Hepatocyte (in vitro differentiated cells): ENCODE results near the gene NUP153. TPM values are rescaled to one million over a fixed set of nuclear protein-coding genes. Genes with fewer than 3 reads are reported as not detected.

Experiments
- DNase-seq: peaks from one replicate; pipeline ENCODE4 v3.0.0-alpha.2; 2016; ENCODE audit warnings: low spot score
- H2AFZ ChIP-seq: fragments of 200-600 bp; sonication (generic); 2 replicates; pipeline ENCODE4 v1.6.0; 2016; ENCODE audit warnings: antibody characterized with exemption, mild to moderate bottlenecking
- H3K27ac ChIP-seq: fragments of 200-600 bp; sonication (generic); 2 replicates; pipeline ENCODE4 v1.5.1; 2016; ENCODE audit warnings: mild to moderate bottlenecking
- H3K27me3 ChIP-seq: fragments of 200-600 bp; sonication (generic); 2 replicates; pipeline ENCODE4 v1.6.1; 2016
- H3K36me3 ChIP-seq: fragments of 200-600 bp; sonication (generic); replicated peaks from 2 replicates; pipeline ENCODE4 v1.5.1; 2016; ENCODE audit warnings: low read depth; ENCODE audit not compliant: insufficient read depth
- H3K4me1 ChIP-seq: fragments of 200-600 bp; sonication (generic); 2 replicates; pipeline ENCODE4 v1.5.1; 2016; ENCODE audit warnings: mild to moderate bottlenecking, moderate library complexity; ENCODE audit not compliant: insufficient read depth
- H3K4me2 ChIP-seq: fragments of 200-600 bp; sonication (generic); 2 replicates; pipeline ENCODE4 v1.6.0; 2016
- H3K4me3 ChIP-seq: fragments of 200-600 bp; sonication (generic); 2 replicates; pipeline ENCODE4 v1.5.1; 2016; ENCODE audit warnings: mild to moderate bottlenecking
- H3K79me2 ChIP-seq: fragments of 200-600 bp; sonication (generic); 2 replicates; pipeline ENCODE4 v1.6.0; 2017; ENCODE audit warnings: mild to moderate bottlenecking
- H3K9me2 ChIP-seq: fragments of 200-600 bp; sonication (generic); replicated peaks from 2 replicates; pipeline ENCODE4 v1.6.0; 2017; ENCODE audit warnings: mild to moderate bottlenecking; ENCODE audit not compliant: insufficient read depth
- H3K9me3 ChIP-seq: fragments of 200-600 bp; sonication (generic); 2 replicates; pipeline ENCODE4 v1.5.1; 2016; ENCODE audit warnings: low read depth, mild to moderate bottlenecking
- H4K20me1 ChIP-seq: fragments of 200-600 bp; sonication (generic); 2 replicates; pipeline ENCODE4 v1.6.0; 2016; ENCODE audit warnings: mild to moderate bottlenecking; ENCODE audit not compliant: insufficient read depth, poor library complexity, severe bottlenecking
- CTCF ChIP-seq: fragments of 200-600 bp; sonication (generic); IDR thresholded peaks from 2 replicates; pipeline ENCODE4 v1.5.1; 2016; ENCODE audit warnings: antibody characterized with exemption, mild to moderate bottlenecking; ENCODE audit not compliant: poor library complexity
- EZH2 ChIP-seq: fragments of 200-600 bp; sonication (generic); IDR thresholded peaks from 2 replicates; pipeline ENCODE4 v1.6.1; 2016; ENCODE audit warnings: antibody characterized with exemption, mild to moderate bottlenecking, borderline replicate concordance
- EZH2phosphoT487 ChIP-seq: fragments of 200-600 bp; sonication (generic); IDR thresholded peaks from one replicate; pipeline ENCODE4 v1.6.1; 2018; ENCODE audit warnings: antibody characterized with exemption, mild to moderate bottlenecking, low read depth, moderate library complexity; ENCODE audit not compliant: unreplicated experiment, severe bottlenecking
- WGBS: methylation state at CpG from one replicate; pipeline ENCODE4 v1.1.6; 2016; ENCODE audit warnings: low lambda C conversion rate; ENCODE audit errors: missing lambda C conversion rate; 5-methylcytosine and 5-hydroxymethylcytosine counted together
- polyA plus RNA-seq: library from polyadenylated mRNA; unstranded; fragments of >200 nt; fragmentation: Nextera tagmentation; extraction: Ambion mirVana; gene quantifications from 2 replicates; pipeline ENCODE4 v1.2.1, GENCODE V29; 2016
- total RNA-seq: library from RNA; depleted of rRNA; stranded (reverse); fragments of >200 nt; gene quantifications from 2 replicates; pipeline ENCODE4 v1.2.3, GENCODE V29; 2014

The NUP153 gene
- total and polyA plus RNA-seq, 2 experiments from 2014 or later = 7.9 to 31.1 TPM

GRCh38 chr6:17672064-17672718, 34.5 kb downstream of the NUP153 start:
- WGBS = 92% methylated on average over 7 of the region's 7 CpGs
- DNase-seq = no peak
- Histone ChIP-seq H3K4me3 (no peak overlapping the region), H3K4me2 (no peak overlapping the region), H3K9me2 (no peaks in the 10 kb centered on the region), H3K36me3 (no peaks in the 10 kb centered on the region), H3K79me2 (peaks cover 54% of the 10 kb centered on the region), H2AFZ (no peak overlapping the region), H3K27ac (no peak overlapping the region), H3K27me3 (no peaks in the 10 kb centered on the region), H4K20me1 (peaks cover 6% of the 10 kb centered on the region), H3K9me3 (no peaks in the 10 kb centered on the region), H3K4me1 (no peaks in the 10 kb centered on the region)
- TF ChIP-seq CTCF (no peak), EZH2 (no peak), EZH2phosphoT487 (no peak)

- DNase-seq = no peak
- Histone ChIP-seq H3K9me2 (no peaks in the 10 kb centered on the region), H2AFZ (no peak overlapping the region), H3K27ac (no peak overlapping the region), H3K4me3 (no peak overlapping the region), H4K20me1 (no peaks in the 10 kb centered on the region), H3K9me3 (no peaks in the 10 kb centered on the region), H3K36me3 (peaks cover 4% of the 10 kb centered on the region), H3K27me3 (no peaks in the 10 kb centered on the region), H3K4me1 (no peaks in the 10 kb centered on the region), H3K4me2 (no peak overlapping the region), H3K79me2 (peaks cover 13% of the 10 kb centered on the region)
- no peak for TF ChIP-seq EZH2phosphoT487
- TF ChIP-seq CTCF = no peak
- no peak for TF ChIP-seq EZH2
- WGBS = 96% methylated on average over 1 of the region's 1 CpG
Observed at GRCh38 chr6:17666646-17667045, 40.1 kb downstream of the NUP153 start.

GRCh38 chr6:17665132-17665531, 41.6 kb downstream of the NUP153 start:
- no peak for DNase-seq
- Histone ChIP-seq H3K79me2 (peaks cover 9% of the 10 kb centered on the region), H3K36me3 (peaks cover 4% of the 10 kb centered on the region), H3K4me3 (no peak overlapping the region), H3K9me2 (no peaks in the 10 kb centered on the region), H2AFZ (no peak overlapping the region), H3K9me3 (no peaks in the 10 kb centered on the region), H3K4me2 (no peak overlapping the region), H4K20me1 (no peaks in the 10 kb centered on the region), H3K27ac (no peak overlapping the region), H3K27me3 (no peaks in the 10 kb centered on the region), H3K4me1 (no peaks in the 10 kb centered on the region)
- TF ChIP-seq CTCF = no peak
- TF ChIP-seq EZH2 = no peak
- WGBS = 64% methylated on average over 1 of the region's 1 CpG

GRCh38 chr6:17663226-17663625, 43.5 kb downstream of the NUP153 start:
- WGBS = 82% methylated on average over 4 of the region's 4 CpGs
- H2AFZ ChIP-seq = no peak overlapping the region

More at GRCh38 chr6:17663226-17663625, 43.5 kb downstream of the NUP153 start:
- Histone ChIP-seq H3K9me2 (no peaks in the 10 kb centered on the region), H3K27ac (no peak overlapping the region), H3K4me2 (no peak overlapping the region), H3K27me3 (no peaks in the 10 kb centered on the region), H3K4me3 (no peak overlapping the region), H3K9me3 (no peaks in the 10 kb centered on the region), H4K20me1 (no peaks in the 10 kb centered on the region), H3K79me2 (peaks cover 8% of the 10 kb centered on the region), H3K36me3 (peaks cover 4% of the 10 kb centered on the region), H3K4me1 (no peaks in the 10 kb centered on the region)
- no peak for DNase-seq
- no peak for TF ChIP-seq EZH2
- no peak for TF ChIP-seq EZH2phosphoT487
- TF ChIP-seq CTCF = no peak
